GM21381 (cell line): ENCODE results near the gene RNF212.
"Not testable (repeated sequence)": the region's sequence is repeated elsewhere in the genome, so short reads cannot be mapped to it uniquely, and the experiment has no call there.

Experiments used
- ATAC-seq: cut with Tn5 transposase; IDR thresholded peaks from one replicate; pipeline ENCODE4 v1.9.1; 2021; ENCODE audit warnings: mild to moderate bottlenecking, moderate library complexity; ENCODE audit not compliant: unreplicated experiment

Gene RNF212

DNA sequence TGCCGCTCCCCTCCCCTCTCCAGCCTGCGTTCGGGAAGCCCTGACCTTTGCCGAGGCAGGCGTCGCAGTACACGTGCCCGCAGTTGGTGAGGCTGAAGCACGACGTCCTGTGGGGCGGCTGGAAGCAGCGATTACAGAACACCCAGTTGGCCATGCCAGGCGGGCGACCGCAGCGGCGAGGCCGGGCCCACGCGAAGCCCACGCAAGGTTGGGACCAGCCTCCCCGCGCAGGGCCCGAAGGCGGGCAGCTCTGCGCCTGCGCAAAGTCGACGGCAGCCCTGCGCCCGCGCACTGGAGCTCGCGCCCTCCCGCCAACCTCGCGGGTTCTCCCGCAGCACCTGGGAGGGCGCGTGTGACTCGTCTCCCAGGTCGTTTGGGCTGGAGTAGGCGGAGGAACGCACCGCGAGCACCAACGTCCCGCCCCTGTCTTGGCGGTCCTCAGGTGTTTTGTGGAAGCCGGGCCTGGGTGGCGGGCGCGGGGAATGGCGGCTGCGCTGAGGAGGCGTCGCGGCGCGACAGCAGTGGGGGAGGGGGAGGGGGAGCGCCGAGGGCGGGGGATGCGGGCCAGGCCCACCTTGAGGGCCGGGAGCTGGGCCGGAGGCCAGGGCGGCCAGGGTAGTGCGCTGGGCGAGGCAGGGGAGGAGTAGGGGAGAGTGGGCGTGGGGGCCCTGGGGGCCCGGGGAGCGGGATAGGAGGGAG lies at the start of gene RNF212:
RNF212 (minus strand) TSS at position 254 of the 699 bp plus-strand sequence; CDS start at position 154, 100 bp downstream.
- ATAC-seq, result no peak

DNA sequence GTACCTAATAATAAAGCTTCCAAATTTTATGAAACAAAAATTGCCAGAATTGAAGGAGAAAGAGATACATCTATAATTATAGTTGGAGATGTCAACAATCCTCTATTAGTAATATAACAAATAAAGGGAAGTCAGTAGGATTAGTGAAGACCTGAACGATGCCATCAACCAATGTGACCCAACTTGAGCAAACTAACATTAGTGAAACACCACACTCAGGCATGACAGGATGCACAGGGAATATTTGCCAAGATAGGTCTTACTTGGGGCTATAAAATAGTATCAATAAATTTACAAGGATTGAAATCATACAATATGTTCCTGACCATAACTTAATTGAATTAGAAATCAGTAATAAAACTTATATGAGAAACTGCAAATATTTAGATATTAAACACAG lies 47.0 kb upstream of the RNF212 start:
- no peak for ATAC-seq

GRCh38 chr4:1156069-1156468 lies 42.7 kb upstream of the RNF212 start:
- no peak for ATAC-seq

- ATAC-seq, result no peak
Observed at GRCh38 chr4:1155314-1155713, 42.0 kb upstream of the RNF212 start.

DNA sequence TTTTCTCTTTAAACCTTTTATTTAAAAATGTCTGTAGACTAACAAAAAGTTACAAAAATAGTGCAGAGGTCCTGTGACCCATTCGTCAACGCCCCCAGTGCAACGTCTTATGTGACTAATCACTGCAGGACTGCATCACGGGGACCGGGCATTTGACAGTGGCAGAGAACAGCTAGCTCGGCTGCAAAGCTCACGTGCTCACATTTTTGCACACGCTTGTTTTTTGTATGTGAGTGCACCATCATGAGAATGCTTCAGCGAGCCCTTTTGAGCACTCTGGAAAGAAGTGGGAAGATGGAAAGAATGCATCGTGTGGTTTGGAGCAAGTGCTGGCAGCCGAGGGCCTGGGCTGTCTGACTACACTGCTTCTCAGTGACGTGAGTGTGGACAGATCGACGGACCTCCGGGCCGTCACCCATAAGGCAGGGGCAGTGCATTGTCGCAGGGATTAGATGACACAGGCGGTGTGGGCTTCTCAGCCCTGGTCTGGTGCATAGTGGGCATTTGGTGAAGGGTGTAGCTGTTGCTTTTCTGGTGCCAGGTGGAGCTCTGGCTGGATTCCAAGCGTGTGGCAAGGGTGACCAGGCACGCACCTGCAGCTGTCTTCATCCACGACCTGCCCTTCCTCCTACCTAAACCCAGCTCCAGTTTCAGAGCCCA lies 41.3 kb upstream of the RNF212 start:
- no peak for ATAC-seq

DNA sequence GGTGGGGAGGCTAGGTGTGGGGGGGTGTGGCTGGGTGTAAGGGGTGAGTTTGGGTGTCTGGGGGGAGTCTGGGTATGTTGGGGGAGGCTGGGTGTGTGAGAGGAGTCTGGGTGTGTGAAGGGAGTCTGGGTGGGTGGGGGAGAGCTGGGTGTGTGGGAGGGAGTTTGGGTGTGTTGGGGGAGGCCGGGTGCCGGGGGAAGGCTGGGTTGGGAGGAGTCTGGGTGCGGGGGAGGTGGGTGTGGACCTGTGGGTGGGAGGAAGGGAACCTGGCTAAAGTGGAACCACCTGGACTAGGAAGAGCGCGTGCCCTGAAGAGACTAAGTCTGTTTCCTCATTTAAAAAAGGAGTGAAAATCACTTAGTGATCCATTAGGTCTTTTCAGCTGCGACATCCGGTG lies 40.8 kb upstream of the RNF212 start:
- ATAC-seq, result no peak

DNA sequence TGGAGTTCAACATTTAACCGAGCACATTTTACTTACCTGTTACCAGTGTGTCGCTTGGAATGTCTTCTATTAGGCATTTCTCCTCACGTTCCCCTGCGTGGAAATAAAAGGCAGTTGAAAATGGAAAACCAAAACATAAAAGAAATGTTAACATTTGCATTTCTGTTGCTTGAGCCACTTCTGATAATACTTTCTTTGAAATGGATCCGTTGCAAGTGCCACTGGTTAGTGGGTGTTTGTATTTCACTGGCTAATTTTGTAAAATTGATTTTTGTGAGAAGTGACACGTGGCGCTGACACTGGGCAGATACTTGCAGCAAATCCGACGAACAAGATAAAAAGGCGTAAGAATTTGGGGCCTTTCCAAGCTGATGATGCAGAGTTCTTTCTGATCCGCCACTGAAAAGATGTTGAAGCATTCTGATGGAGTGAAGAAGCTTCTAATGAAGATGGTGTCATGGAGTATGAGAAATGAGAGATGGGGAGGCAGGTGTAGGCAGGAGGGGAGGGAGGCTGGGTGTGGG lies 40.3 kb upstream of the RNF212 start:
- no peak for ATAC-seq

DNA sequence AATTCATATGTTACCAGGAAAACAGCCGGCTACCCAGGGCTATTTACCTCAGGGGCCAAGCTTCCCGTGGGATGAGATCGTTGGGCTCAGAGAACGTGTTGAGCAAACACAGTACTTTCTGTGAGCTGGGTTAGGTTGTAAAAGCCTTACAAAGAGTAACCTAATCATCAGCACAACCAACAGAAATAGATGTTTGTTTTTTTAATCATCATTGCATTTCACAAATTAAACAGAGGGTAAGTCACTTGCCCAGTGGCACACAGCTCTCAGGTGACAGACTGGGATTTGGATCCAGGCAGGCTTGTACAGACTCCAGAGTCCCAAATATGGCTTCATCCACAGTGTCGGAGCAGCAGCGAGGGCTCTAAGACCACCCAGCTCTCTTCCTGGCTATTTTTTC lies 38.9 kb upstream of the RNF212 start:
- no peak for ATAC-seq

DNA sequence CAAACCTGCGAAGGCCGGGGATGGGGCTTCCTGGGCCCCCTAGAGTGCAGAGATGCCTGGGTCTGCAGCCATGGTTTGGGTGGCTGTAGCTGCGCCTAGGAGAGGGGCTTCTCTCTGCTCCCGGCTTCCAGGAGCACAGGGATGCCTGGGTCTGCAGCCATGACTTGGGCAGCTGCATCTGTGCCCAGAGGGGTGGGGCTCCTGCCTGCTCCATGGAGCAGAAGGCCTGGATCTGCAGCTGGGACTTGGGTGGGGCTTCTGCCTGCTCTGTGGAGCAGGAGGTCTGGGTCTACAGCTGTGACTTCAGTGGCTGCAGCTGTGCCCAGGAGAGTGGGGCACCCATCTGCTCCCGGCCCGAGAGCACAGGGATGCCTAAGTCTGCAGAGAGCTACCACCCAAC lies 38.2 kb upstream of the RNF212 start:
- ATAC-seq, result no peak

DNA sequence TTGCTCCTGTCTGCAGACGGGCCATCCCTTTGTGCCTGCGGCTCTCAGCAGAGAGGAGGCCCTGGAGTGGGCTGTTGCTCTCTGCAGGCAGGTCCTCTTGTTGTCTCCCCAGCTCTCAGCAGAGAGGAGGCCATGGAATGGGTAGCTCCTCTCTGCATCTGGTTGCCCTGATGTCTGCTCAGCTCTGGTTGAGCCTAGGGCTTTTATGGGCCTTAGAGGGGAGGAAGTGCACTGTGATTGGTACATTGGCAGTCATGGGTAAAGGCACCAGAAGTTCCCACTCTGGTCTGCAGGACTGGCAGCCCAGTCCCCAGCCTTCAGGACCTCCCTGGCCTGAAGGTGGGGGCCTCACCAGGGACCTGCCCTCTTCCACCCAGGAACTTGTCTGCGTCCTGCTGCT lies 37.5 kb upstream of the RNF212 start:
- ATAC-seq, result no peak

GRCh38 chr4:1139860-1140259 lies 26.5 kb upstream of the RNF212 start:
- ATAC-seq, result no peak

- no peak for ATAC-seq
Observed at GRCh38 chr4:1137850-1138249, 24.5 kb upstream of the RNF212 start.

- no peak for ATAC-seq
Observed at GRCh38 chr4:1137063-1137776, 23.9 kb upstream of the RNF212 start.

GRCh38 chr4:1136048-1136447 lies 22.7 kb upstream of the RNF212 start:
- ATAC-seq, result no peak

- no peak for ATAC-seq
Observed at GRCh38 chr4:1133033-1133432, 19.7 kb upstream of the RNF212 start.

- peak; percentile 67 for ATAC-seq
Observed at GRCh38 chr4:1130316-1131186, 17.2 kb upstream of the RNF212 start.

DNA sequence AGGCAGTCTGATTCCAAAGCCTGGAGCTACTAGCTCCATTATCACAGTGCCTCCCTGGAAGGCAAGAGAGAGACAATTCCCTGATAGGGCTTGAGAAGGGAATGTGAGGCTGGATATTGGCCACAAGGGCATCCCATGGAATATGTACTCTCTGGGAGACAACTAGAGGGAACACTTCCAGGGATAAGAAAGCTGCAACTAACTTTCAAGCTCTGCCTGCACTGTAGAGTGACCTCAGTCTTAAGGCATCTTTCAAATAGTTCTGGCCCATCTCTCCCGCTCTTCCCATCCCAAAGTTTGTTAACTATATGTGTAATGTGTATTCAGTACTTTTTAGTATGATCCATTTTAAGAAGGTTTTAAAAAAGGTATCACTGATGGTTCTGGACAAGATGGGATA lies 13.1 kb upstream of the RNF212 start:
- ATAC-seq, result no peak

GRCh38 chr4:1125466-1125865 lies 12.1 kb upstream of the RNF212 start:
- not testable (repeated sequence) for ATAC-seq

DNA sequence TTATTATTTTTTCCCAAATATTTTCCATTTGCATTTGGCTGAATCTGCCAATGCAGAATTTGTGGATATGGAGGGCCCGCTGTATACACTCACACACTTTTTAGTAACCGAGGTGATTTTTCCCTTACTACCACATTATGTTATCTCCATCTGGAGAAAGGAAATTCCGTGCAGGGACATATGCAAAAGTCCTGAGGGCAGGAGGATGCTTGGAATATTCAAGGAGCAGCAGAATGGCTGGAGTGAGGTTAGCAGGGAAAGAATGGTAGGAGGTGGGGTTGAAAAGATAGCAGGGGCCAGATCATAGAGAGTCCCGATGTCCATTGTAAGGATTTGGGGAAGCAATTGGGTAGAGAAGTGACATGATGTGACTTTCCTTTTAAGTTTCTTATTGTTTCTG lies 11.5 kb upstream of the RNF212 start:
- ATAC-seq, result no peak

GRCh38 chr4:1122505-1122904 lies 9.1 kb upstream of the RNF212 start:
- no peak for ATAC-seq

- ATAC-seq, result no peak
Observed at GRCh38 chr4:1116838-1117237, 3.5 kb upstream of the RNF212 start.
